Endothelial cell of umbilical vein (primary cell): ENCODE data around the gene PITPNB.

Experiments
- EZH2 ChIP-seq: IDR thresholded peaks from 2 replicates; pipeline ENCODE4 v1.6.1; 2012; ENCODE audit warnings: borderline replicate concordance, low read depth, mild to moderate bottlenecking, moderate library complexity, low read length, inconsistent platforms; ENCODE audit not compliant: severe bottlenecking
- TF ChIP-seq, protein P1 (sequence below), 2 donors: IDR thresholded peaks; 1 replicate in 1 of 2; 2 replicates in 1 of 2; pipeline ENCODE4 v1.5.1; 2011; ENCODE audit warnings: low read length in 2 of 2, mild to moderate bottlenecking in 2 of 2, moderate library complexity in 2 of 2, control low read depth in 1 of 2, inconsistent platforms in 1 of 2, low read depth in 1 of 2; ENCODE audit not compliant: insufficient read depth in 1 of 2; ENCODE audit errors: extremely low read depth in 1 of 2

- TF ChIP-seq EZH2, result no peak
- TF ChIP-seq, protein P1, sequence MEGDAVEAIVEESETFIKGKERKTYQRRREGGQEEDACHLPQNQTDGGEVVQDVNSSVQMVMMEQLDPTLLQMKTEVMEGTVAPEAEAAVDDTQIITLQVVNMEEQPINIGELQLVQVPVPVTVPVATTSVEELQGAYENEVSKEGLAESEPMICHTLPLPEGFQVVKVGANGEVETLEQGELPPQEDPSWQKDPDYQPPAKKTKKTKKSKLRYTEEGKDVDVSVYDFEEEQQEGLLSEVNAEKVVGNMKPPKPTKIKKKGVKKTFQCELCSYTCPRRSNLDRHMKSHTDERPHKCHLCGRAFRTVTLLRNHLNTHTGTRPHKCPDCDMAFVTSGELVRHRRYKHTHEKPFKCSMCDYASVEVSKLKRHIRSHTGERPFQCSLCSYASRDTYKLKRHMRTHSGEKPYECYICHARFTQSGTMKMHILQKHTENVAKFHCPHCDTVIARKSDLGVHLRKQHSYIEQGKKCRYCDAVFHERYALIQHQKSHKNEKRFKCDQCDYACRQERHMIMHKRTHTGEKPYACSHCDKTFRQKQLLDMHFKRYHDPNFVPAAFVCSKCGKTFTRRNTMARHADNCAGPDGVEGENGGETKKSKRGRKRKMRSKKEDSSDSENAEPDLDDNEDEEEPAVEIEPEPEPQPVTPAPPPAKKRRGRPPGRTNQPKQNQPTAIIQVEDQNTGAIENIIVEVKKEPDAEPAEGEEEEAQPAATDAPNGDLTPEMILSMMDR (IDR thresholded peaks at IDR 0.05; ENCODE audit: extremely low read depth in 1 of 2, insufficient read depth in 1 of 2, low read depth in 1 of 2, low read length in 2 of 2), result no peak
Observed at GRCh38 chr22:27873472-27873871, 45.6 kb downstream of the PITPNB start.
